GM12878 (cell line): ENCODE measurements around the gene UNC45A. TPM values are rescaled to one million over a fixed set of nuclear protein-coding genes. Genes with fewer than 3 reads are reported as not detected.

ENCODE experiments used
- ASH2L ChIP-seq: fragments of 300-600, 200-600 bp; sonication (generic); IDR thresholded peaks from 2 replicates; pipeline ENCODE4 v1.6.1; 2017; ENCODE audit warnings: low read depth, mild to moderate bottlenecking, borderline replicate concordance
- DPF2 ChIP-seq: fragments of 450-650 bp; IDR thresholded peaks from 2 replicates; pipeline ENCODE4 v1.6.1; 2017; ENCODE audit warnings: mild to moderate bottlenecking
- GATAD2B ChIP-seq: fragments of 450-650 bp; conservative IDR thresholded peaks from 2 replicates; pipeline ENCODE4 v1.6.1; 2017; ENCODE audit warnings: low read depth, mild to moderate bottlenecking, moderate library complexity
- HDAC2 ChIP-seq: fragments of 200-600 bp; sonication (generic); IDR thresholded peaks from 2 replicates; pipeline ENCODE4 v1.6.1; 2017
- MYC ChIP-seq: IDR thresholded peaks from 2 replicates; pipeline ENCODE4 v1.6.1; 2011; ENCODE audit warnings: mild to moderate bottlenecking, low read length, moderate library complexity, inconsistent platforms; ENCODE audit not compliant: insufficient read depth, insufficient replicate concordance, insufficient read length, severe bottlenecking
- NFIC ChIP-seq: IDR thresholded peaks from 2 replicates; pipeline ENCODE4 v1.6.1; 2012; ENCODE audit warnings: low read depth, mild to moderate bottlenecking, inconsistent platforms, low read length, moderate library complexity
- RFX5 ChIP-seq: IDR thresholded peaks from 2 replicates; pipeline ENCODE4 v1.6.1; 2011; ENCODE audit warnings: low read depth, low read length, improper control_type of control experiment
- SP1 ChIP-seq: IDR thresholded peaks from one replicate; pipeline ENCODE4 v1.6.1; 2011; ENCODE audit warnings: low read depth, low read length
- ZBED1 ChIP-seq: IDR thresholded peaks from 2 replicates; pipeline ENCODE4 v1.6.1; 2016; ENCODE audit warnings: borderline replicate concordance
- polyA plus RNA-seq, 11 experiments: library from polyadenylated mRNA; depleted of rRNA in 4 of 11; unstranded in 6 of 11; stranded (reverse) in 5 of 11; fragments of >200 nt; fragmentation: Nextera tagmentation in 4 of 11; fragmentation: Illumina TruSeq in 1 of 11; extraction: Ambion mirVana in 4 of 11; extraction: Trizol in 1 of 11; gene quantifications; 1 replicate in 1 of 11; 2 replicates in 10 of 11; pipeline versions ENCODE4 v1.2.1 to v1.2.3, GENCODE V29; 2011 to 2016; ENCODE audit warnings: inconsistent platforms in 2 of 11, missing spikeins in 2 of 11, low read depth in 1 of 11
- total RNA-seq, 4 experiments: library from RNA; depleted of rRNA in 3 of 4; stranded (reverse); fragments of >200 nt in 3 of 4; fragmentation: Illumina TruSeq in 1 of 4; extraction: Trizol in 1 of 4; gene quantifications; 2 replicates each; pipeline versions ENCODE4 v1.2.1 to v1.2.3, GENCODE V29; 2013 to 2021
- TF ChIP-seq, protein P1 (sequence below): fragments of 450-650 bp; IDR thresholded peaks from 2 replicates; pipeline ENCODE4 v1.6.1; 2017; ENCODE audit warnings: mild to moderate bottlenecking, low read depth, inconsistent platforms; ENCODE audit not compliant: poor library complexity, severe bottlenecking
- TF ChIP-seq, protein P2 (sequence below): fragments of 150-350 bp; IDR thresholded peaks from 2 replicates; pipeline ENCODE4 v1.6.1; 2014; ENCODE audit warnings: mild to moderate bottlenecking, low read depth, low read length
- TF ChIP-seq, protein P3 (sequence below): fragments of 450-650 bp; IDR thresholded peaks from 2 replicates; pipeline ENCODE4 v1.6.1; 2018; ENCODE audit warnings: mild to moderate bottlenecking, low read depth, moderate library complexity; ENCODE audit not compliant: partially characterized antibody
- TF ChIP-seq, protein P4 (sequence below): IDR thresholded peaks from 2 replicates; pipeline ENCODE4 v1.6.1; 2012; ENCODE audit warnings: low read depth, low read length, improper control_type of control experiment
- TF ChIP-seq, protein P5 (sequence below): fragments of 450-650 bp; IDR thresholded peaks from 2 replicates; pipeline ENCODE4 v1.6.1; 2017; ENCODE audit warnings: low read depth, mild to moderate bottlenecking, moderate library complexity
- TF ChIP-seq, protein P6 (sequence below): fragments of 450-650 bp; IDR thresholded peaks from 2 replicates; pipeline ENCODE4 v1.6.1; 2014; ENCODE audit warnings: mild to moderate bottlenecking

UNC45A gene
- total and polyA plus RNA-seq, 10 of the 15 experiments (the other 5 are each of a cell fraction or from before 2014, with no cell fraction given) = 10.3 to 57.8 (median 40.5) TPM

DNA sequence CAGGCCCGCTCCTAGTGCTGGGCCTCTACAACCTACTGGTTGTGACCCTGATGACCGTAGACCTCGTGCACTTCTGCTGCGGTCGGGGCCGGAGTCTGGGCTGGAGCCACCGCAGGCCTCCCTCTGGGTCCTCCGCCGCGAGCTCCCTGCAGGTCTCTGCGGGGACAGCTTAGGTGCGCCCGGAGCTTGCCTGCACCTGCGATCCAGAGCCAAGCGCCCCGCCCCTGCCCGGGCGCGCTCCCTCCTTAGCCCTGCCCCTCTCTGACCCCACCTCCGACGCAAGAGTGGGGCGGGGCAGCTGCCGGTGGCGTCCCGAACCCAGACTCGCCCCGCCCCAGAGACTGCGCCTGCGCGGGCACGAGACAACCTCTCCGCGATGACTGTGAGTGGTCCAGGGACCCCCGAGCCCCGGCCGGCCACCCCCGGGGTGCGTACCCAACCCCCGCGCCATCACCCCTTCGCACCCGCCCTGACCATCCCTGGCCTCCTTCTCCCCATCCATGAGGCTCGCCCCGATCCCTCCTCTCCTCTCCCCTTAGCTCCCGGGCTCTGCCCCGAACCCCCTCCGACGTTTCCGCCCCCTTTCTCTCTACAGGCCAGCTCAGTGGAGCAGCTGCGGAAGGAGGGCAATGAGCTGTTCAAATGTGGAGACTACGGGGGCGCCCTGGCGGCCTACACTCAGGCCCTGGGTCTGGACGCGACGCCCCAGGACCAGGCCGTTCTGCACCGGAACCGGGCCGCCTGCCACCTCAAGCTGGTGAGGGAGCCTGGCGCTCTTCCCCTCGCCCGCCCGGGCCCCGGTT is at the start of gene UNC45A (continued):
- TF ChIP-seq, protein P1, sequence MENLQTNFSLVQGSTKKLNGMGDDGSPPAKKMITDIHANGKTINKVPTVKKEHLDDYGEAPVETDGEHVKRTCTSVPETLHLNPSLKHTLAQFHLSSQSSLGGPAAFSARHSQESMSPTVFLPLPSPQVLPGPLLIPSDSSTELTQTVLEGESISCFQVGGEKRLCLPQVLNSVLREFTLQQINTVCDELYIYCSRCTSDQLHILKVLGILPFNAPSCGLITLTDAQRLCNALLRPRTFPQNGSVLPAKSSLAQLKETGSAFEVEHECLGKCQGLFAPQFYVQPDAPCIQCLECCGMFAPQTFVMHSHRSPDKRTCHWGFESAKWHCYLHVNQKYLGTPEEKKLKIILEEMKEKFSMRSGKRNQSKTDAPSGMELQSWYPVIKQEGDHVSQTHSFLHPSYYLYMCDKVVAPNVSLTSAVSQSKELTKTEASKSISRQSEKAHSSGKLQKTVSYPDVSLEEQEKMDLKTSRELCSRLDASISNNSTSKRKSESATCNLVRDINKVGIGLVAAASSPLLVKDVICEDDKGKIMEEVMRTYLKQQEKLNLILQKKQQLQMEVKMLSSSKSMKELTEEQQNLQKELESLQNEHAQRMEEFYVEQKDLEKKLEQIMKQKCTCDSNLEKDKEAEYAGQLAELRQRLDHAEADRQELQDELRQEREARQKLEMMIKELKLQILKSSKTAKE = no peak
- TF ChIP-seq, protein P2, sequence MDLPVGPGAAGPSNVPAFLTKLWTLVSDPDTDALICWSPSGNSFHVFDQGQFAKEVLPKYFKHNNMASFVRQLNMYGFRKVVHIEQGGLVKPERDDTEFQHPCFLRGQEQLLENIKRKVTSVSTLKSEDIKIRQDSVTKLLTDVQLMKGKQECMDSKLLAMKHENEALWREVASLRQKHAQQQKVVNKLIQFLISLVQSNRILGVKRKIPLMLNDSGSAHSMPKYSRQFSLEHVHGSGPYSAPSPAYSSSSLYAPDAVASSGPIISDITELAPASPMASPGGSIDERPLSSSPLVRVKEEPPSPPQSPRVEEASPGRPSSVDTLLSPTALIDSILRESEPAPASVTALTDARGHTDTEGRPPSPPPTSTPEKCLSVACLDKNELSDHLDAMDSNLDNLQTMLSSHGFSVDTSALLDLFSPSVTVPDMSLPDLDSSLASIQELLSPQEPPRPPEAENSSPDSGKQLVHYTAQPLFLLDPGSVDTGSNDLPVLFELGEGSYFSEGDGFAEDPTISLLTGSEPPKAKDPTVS = no peak
- TF ChIP-seq, protein P3, sequence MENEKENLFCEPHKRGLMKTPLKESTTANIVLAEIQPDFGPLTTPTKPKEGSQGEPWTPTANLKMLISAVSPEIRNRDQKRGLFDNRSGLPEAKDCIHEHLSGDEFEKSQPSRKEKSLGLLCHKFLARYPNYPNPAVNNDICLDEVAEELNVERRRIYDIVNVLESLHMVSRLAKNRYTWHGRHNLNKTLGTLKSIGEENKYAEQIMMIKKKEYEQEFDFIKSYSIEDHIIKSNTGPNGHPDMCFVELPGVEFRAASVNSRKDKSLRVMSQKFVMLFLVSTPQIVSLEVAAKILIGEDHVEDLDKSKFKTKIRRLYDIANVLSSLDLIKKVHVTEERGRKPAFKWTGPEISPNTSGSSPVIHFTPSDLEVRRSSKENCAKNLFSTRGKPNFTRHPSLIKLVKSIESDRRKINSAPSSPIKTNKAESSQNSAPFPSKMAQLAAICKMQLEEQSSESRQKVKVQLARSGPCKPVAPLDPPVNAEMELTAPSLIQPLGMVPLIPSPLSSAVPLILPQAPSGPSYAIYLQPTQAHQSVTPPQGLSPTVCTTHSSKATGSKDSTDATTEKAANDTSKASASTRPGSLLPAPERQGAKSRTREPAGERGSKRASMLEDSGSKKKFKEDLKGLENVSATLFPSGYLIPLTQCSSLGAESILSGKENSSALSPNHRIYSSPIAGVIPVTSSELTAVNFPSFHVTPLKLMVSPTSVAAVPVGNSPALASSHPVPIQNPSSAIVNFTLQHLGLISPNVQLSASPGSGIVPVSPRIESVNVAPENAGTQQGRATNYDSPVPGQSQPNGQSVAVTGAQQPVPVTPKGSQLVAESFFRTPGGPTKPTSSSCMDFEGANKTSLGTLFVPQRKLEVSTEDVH = no peak
- TF ChIP-seq ZBED1 (no peak), GATAD2B (peak; percentile 6; the same call in 1 of the 2 replicates), MYC (no peak), SP1 (peak; percentile 9), NFIC (no peak), RFX5 (no peak), DPF2 (0 out of 2 replicates have a peak, but pooled peaks have one; percentile 27), ASH2L (no peak), HDAC2 (no peak)
- TF ChIP-seq, protein P4, sequence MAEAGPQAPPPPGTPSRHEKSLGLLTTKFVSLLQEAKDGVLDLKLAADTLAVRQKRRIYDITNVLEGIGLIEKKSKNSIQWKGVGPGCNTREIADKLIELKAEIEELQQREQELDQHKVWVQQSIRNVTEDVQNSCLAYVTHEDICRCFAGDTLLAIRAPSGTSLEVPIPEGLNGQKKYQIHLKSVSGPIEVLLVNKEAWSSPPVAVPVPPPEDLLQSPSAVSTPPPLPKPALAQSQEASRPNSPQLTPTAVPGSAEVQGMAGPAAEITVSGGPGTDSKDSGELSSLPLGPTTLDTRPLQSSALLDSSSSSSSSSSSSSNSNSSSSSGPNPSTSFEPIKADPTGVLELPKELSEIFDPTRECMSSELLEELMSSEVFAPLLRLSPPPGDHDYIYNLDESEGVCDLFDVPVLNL = no peak
- TF ChIP-seq, protein P5, sequence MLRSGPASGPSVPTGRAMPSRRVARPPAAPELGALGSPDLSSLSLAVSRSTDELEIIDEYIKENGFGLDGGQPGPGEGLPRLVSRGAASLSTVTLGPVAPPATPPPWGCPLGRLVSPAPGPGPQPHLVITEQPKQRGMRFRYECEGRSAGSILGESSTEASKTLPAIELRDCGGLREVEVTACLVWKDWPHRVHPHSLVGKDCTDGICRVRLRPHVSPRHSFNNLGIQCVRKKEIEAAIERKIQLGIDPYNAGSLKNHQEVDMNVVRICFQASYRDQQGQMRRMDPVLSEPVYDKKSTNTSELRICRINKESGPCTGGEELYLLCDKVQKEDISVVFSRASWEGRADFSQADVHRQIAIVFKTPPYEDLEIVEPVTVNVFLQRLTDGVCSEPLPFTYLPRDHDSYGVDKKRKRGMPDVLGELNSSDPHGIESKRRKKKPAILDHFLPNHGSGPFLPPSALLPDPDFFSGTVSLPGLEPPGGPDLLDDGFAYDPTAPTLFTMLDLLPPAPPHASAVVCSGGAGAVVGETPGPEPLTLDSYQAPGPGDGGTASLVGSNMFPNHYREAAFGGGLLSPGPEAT = no peak
- TF ChIP-seq, protein P6, sequence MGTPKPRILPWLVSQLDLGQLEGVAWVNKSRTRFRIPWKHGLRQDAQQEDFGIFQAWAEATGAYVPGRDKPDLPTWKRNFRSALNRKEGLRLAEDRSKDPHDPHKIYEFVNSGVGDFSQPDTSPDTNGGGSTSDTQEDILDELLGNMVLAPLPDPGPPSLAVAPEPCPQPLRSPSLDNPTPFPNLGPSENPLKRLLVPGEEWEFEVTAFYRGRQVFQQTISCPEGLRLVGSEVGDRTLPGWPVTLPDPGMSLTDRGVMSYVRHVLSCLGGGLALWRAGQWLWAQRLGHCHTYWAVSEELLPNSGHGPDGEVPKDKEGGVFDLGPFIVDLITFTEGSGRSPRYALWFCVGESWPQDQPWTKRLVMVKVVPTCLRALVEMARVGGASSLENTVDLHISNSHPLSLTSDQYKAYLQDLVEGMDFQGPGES = no peak
